Adrenal gland (tissue), 5 donors: Measurements from ENCODE around the gene BOC.

ENCODE experiments used
- POLR2A ChIP-seq, 2 donors: fragments of 450-650 bp; IDR thresholded peaks; one replicate each; pipeline ENCODE4 v1.6.1; 2017; ENCODE audit warnings: antibody characterized with exemption in 2 of 2, mild to moderate bottlenecking in 2 of 2, moderate library complexity in 1 of 2
- TF ChIP-seq, protein P1 (sequence below), 6 experiments: fragments of 450-650 bp in 4 of 6; fragments of 200-600 bp in 2 of 6; sonication (generic) in 1 of 6; IDR thresholded peaks; 1 replicate in 5 of 6; 2 replicates in 1 of 6; pipeline versions ENCODE4 v1.5.1 to v1.8.0; 2016 to 2021; ENCODE audit warnings: antibody characterized with exemption in 6 of 6, mild to moderate bottlenecking in 2 of 6, moderate library complexity in 1 of 6
- donor health status: DM: no; HTN: no; CAD: no.

GRCh38 chr3:113264283-113265131, 53.1 kb downstream of the BOC start:
- TF ChIP-seq, protein P1, sequence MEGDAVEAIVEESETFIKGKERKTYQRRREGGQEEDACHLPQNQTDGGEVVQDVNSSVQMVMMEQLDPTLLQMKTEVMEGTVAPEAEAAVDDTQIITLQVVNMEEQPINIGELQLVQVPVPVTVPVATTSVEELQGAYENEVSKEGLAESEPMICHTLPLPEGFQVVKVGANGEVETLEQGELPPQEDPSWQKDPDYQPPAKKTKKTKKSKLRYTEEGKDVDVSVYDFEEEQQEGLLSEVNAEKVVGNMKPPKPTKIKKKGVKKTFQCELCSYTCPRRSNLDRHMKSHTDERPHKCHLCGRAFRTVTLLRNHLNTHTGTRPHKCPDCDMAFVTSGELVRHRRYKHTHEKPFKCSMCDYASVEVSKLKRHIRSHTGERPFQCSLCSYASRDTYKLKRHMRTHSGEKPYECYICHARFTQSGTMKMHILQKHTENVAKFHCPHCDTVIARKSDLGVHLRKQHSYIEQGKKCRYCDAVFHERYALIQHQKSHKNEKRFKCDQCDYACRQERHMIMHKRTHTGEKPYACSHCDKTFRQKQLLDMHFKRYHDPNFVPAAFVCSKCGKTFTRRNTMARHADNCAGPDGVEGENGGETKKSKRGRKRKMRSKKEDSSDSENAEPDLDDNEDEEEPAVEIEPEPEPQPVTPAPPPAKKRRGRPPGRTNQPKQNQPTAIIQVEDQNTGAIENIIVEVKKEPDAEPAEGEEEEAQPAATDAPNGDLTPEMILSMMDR (IDR thresholded peaks at IDR 0.05), result no peak
- TF ChIP-seq POLR2A (IDR thresholded peaks at IDR 0.05), result no peak
